ENCODE measurements around the gene SUGP1.

The SUGP1 gene

DNA sequence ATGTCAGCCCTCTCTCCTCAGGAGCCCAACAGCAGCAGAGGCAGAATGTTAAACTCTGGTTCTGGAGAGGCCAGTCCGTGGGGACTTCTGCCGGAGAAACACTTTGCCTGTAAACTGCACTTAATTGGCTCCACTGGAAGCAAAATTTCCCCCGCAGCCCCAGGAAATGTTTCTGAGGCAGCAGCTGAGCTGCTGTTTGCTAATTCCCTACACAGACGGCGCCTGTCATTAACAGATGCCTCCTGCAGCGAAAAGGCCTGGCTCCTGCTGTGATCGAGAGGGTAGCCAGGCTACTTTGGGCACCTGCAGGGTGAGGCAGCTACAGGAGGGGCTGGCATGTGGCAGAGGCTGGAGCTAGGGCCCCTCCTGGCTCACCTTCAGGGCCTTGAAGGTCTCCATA lies 42.0 kb downstream of the SUGP1 start:
- TF ChIP-seq, protein P1, sequence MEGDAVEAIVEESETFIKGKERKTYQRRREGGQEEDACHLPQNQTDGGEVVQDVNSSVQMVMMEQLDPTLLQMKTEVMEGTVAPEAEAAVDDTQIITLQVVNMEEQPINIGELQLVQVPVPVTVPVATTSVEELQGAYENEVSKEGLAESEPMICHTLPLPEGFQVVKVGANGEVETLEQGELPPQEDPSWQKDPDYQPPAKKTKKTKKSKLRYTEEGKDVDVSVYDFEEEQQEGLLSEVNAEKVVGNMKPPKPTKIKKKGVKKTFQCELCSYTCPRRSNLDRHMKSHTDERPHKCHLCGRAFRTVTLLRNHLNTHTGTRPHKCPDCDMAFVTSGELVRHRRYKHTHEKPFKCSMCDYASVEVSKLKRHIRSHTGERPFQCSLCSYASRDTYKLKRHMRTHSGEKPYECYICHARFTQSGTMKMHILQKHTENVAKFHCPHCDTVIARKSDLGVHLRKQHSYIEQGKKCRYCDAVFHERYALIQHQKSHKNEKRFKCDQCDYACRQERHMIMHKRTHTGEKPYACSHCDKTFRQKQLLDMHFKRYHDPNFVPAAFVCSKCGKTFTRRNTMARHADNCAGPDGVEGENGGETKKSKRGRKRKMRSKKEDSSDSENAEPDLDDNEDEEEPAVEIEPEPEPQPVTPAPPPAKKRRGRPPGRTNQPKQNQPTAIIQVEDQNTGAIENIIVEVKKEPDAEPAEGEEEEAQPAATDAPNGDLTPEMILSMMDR (conservative IDR thresholded peaks at IDR 0.05) = no peak

DNA sequence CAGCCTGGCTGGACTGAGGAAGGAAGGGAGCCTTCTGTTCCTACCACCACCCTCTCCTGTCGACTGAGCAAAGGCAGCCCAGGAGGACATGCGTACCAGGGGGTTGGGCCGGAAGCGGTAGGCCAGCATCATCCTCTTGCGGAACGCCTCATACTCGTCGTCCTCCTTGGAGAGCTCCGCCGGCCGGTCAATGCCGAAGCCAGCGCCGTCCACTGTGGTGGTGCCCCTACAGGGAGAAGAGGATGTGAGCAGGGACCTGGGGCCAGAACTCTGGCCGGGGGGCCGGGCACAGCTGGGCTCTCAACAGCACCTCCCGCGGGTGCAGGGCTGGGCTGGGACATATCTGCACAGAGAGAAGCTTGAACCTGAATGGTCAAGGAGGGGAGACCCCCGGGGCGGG lies 43.5 kb downstream of the SUGP1 start:
- H3K27ac ChIP-seq = no peak overlapping the region
- TF ChIP-seq, protein P1 (conservative IDR thresholded peaks at IDR 0.05) = no peak

More for the DNA sequence above, 42.0 kb downstream of the SUGP1 start:
- no peak overlapping the region for H3K27ac ChIP-seq

DNA sequence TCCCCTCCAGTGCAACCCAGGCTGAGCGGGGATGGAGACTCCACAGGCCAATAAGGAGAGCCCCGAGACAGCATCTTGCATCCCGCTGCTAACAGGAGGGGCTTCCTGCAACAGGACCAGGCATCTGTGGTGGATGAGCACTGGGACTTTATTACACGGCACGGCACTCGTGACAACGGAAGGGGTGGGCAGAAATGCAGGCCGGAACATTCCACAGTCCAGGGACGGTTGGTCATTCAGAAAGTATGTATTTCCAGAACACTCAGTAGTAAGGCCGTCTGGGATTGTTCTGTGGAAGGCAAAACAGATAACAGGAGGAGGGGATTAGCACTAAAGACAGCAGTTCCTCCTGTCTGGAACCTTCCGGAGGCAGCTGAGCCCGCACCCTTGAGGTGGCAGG lies 43.9 kb downstream of the SUGP1 start:
- TF ChIP-seq, protein P1 (conservative IDR thresholded peaks at IDR 0.05) = no peak
- no peak overlapping the region for H3K27ac ChIP-seq

DNA sequence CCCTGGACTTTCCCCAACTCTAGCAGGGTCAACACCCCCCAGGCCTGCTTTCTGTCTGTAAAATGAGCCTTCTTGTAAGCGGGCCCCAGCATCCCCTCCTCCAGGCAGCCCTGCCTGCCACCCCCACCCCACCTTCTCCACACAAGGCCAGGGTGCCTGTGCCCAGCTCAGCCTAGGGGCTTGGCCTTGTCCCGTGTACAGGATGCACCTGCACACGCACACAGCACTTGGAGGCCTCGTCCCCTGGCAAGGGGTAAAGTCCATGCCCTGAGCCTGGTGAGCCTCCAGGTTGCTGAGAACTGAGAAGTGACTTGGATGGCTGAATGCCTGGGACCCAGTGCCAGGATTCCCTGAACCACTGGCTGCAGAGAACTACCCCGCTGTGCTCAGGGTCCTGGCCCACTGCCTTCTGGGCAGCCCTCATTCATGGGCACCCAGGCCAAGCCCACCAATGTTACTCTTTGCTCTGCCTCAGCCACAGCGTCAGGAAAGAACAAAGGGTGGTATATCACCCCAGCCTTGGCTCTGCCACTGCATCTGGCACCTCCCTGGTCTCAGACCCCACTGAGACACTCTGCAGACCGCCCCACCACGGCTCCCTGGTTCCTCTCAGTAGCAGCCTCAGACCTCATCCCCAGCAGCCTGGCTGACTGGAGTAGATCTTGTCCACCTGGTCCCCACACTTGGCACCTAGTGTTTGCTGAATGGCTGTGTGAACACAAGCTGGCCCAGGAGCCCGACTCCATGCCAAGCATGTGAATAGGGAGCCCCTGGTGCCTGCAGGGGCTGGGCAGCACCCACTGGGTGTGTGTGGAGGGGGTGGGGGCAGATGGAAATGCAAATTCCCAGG lies 45.4 kb downstream of the SUGP1 start:
- TF ChIP-seq, protein P1 (conservative IDR thresholded peaks at IDR 0.05) = no peak
- no peak overlapping the region for H3K27ac ChIP-seq

DNA sequence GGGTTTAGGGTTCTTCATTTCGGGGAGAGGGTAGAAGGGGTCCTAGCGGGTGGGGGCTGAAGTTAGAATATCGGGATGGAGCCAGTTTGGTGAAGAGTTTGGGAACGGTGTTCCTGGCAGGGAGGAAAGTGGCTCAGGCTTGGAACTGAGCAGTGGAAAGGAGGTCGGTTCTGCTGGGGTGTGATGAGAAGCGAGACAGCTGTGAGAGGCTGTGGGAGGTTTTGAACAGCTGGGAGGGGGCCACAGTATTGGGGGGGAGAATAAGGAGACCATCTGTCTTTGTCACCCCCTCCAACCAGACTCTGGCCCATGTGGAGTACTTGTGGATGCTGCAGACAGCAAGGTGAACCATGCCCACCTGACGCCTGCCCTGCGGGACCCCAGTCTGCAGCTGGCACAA lies 46.2 kb downstream of the SUGP1 start:
- no peak overlapping the region for H3K27ac ChIP-seq

DNA sequence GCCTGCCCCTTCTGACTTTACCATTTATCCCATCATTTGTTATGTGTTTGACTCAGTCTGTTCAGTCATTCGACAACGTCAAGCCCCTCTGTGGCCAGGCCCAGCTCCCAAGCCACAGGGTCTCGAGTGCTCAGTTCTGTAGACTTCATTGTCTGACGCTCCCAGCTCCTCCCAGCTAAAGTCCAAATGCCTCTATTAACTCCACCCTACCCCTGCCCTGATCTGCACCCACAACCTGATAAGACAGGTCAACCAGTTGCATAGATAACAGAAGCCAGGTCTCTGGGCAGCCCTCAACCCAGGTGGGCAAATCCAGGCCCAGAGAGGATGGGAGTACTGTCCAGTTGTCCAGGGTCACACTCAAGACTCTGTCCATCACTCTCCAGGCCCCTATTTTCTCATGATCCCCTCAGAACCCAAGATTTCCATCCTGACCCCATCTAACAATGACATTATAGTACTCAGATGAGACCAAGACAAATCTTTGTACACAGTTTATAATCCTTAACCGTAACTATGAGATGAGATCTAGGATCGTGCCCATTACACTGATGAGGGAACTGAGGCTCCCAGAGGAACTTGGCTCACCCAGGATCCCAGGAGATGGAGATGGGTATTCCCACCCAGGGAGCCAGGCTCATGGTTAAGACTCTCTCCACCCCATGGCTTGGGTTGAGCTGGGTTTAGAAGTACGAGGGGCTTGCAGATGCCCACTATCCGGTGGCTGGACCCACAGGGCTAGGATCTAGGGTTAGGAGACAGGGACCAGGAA lies 48.3 kb downstream of the SUGP1 start:
- TF ChIP-seq, protein P1 (conservative IDR thresholded peaks at IDR 0.05) = no peak
- H3K27ac ChIP-seq = no peak overlapping the region

More for the DNA sequence above, 46.2 kb downstream of the SUGP1 start:
- TF ChIP-seq, protein P1 (conservative IDR thresholded peaks at IDR 0.05) = no peak
